ENCODE results near the gene SUPT7L. TPM values are rescaled to one million over a fixed set of nuclear protein-coding genes. Genes with fewer than 3 reads are reported as not detected.

SUPT7L gene
- total and polyA plus RNA-seq, 2 of the 13 experiments (the other 11 are each of a cell fraction or from before 2014, with no cell fraction given): 32.9 to 77.5 TPM

- no peak for TF ChIP-seq ZNF337 (CRISPR knock-in tag; IDR thresholded peaks at IDR 0.05; ENCODE audit: borderline replicate concordance, low read depth)
- TF ChIP-seq FOXA1 (IDR thresholded peaks at IDR 0.05): no peak
- TF ChIP-seq FOXA1 (CRISPR knock-in tag; IDR thresholded peaks at IDR 0.05): no peak
- no peak for TF ChIP-seq ZNF563 (CRISPR knock-in tag; IDR thresholded peaks at IDR 0.05)
- no peak for TF ChIP-seq HMGA1 (CRISPR knock-in tag; conservative IDR thresholded peaks at IDR 0.05)
- TF ChIP-seq NR2C2 (CRISPR knock-in tag; IDR thresholded peaks at IDR 0.05; ENCODE audit: borderline replicate concordance): no peak
- TF ChIP-seq TCF7L2 (IDR thresholded peaks at IDR 0.05; ENCODE audit: low read depth, low read length): no peak
- peak; percentile 67; the same call in 1 of the 2 replicates for TF ChIP-seq KMT2B (CRISPR knock-in tag; IDR thresholded peaks at IDR 0.05)
- TF ChIP-seq SAP130 (CRISPR knock-in tag; IDR thresholded peaks at IDR 0.05; ENCODE audit: low read depth): peak; percentile 56; the same call in 1 of the 2 replicates
- TF ChIP-seq ZFP82 (CRISPR knock-in tag; IDR thresholded peaks at IDR 0.05; ENCODE audit: borderline replicate concordance): no peak
- TF ChIP-seq, protein P1, sequence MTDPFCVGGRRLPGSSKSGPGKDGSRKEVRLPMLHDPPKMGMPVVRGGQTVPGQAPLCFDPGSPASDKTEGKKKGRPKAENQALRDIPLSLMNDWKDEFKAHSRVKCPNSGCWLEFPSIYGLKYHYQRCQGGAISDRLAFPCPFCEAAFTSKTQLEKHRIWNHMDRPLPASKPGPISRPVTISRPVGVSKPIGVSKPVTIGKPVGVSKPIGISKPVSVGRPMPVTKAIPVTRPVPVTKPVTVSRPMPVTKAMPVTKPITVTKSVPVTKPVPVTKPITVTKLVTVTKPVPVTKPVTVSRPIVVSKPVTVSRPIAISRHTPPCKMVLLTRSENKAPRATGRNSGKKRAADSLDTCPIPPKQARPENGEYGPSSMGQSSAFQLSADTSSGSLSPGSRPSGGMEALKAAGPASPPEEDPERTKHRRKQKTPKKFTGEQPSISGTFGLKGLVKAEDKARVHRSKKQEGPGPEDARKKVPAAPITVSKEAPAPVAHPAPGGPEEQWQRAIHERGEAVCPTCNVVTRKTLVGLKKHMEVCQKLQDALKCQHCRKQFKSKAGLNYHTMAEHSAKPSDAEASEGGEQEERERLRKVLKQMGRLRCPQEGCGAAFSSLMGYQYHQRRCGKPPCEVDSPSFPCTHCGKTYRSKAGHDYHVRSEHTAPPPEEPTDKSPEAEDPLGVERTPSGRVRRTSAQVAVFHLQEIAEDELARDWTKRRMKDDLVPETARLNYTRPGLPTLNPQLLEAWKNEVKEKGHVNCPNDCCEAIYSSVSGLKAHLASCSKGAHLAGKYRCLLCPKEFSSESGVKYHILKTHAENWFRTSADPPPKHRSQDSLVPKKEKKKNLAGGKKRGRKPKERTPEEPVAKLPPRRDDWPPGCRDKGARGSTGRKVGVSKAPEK (CRISPR knock-in tag; IDR thresholded peaks at IDR 0.05; ENCODE audit: borderline replicate concordance): no peak
- no peak for TF ChIP-seq SOX6 (IDR thresholded peaks at IDR 0.05)
- TF ChIP-seq SOX6 (CRISPR knock-in tag; IDR thresholded peaks at IDR 0.05): no peak; the same call in 1 of the 2 replicates
- no peak for TF ChIP-seq ZBTB1 (CRISPR knock-in tag; IDR thresholded peaks at IDR 0.05; ENCODE audit: borderline replicate concordance)
- no peak for TF ChIP-seq ZNF225 (CRISPR knock-in tag; IDR thresholded peaks at IDR 0.05)
- no peak for TF ChIP-seq DR1 (CRISPR knock-in tag; IDR thresholded peaks at IDR 0.05)
- TF ChIP-seq TOE1 (CRISPR knock-in tag; IDR thresholded peaks at IDR 0.05): no peak
- no peak for TF ChIP-seq SATB2 (CRISPR knock-in tag; IDR thresholded peaks at IDR 0.05)
- no peak for TF ChIP-seq ZNF3 (CRISPR knock-in tag; IDR thresholded peaks at IDR 0.05)
- TF ChIP-seq ZNF674 (CRISPR knock-in tag; IDR thresholded peaks at IDR 0.05; ENCODE audit: low read depth): no peak
- TF ChIP-seq, protein P2, sequence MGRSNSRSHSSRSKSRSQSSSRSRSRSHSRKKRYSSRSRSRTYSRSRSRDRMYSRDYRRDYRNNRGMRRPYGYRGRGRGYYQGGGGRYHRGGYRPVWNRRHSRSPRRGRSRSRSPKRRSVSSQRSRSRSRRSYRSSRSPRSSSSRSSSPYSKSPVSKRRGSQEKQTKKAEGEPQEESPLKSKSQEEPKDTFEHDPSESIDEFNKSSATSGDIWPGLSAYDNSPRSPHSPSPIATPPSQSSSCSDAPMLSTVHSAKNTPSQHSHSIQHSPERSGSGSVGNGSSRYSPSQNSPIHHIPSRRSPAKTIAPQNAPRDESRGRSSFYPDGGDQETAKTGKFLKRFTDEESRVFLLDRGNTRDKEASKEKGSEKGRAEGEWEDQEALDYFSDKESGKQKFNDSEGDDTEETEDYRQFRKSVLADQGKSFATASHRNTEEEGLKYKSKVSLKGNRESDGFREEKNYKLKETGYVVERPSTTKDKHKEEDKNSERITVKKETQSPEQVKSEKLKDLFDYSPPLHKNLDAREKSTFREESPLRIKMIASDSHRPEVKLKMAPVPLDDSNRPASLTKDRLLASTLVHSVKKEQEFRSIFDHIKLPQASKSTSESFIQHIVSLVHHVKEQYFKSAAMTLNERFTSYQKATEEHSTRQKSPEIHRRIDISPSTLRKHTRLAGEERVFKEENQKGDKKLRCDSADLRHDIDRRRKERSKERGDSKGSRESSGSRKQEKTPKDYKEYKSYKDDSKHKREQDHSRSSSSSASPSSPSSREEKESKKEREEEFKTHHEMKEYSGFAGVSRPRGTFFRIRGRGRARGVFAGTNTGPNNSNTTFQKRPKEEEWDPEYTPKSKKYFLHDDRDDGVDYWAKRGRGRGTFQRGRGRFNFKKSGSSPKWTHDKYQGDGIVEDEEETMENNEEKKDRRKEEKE (IDR thresholded peaks at IDR 0.05): no peak
- TF ChIP-seq TOPORS (CRISPR knock-in tag; IDR thresholded peaks at IDR 0.05): no peak
- TF ChIP-seq, protein P3, sequence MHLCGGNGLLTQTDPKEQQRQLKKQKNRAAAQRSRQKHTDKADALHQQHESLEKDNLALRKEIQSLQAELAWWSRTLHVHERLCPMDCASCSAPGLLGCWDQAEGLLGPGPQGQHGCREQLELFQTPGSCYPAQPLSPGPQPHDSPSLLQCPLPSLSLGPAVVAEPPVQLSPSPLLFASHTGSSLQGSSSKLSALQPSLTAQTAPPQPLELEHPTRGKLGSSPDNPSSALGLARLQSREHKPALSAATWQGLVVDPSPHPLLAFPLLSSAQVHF (CRISPR knock-in tag; IDR thresholded peaks at IDR 0.05): no peak
- no peak for TF ChIP-seq ZNF788 (CRISPR knock-in tag; IDR thresholded peaks at IDR 0.05; ENCODE audit: borderline replicate concordance)
- TF ChIP-seq ZBTB42 (CRISPR knock-in tag; IDR thresholded peaks at IDR 0.05): no peak
These were observed 20.1 kb upstream of the SUPT7L start (continued) for GRCh38 chr2:27683390-27684071.
